Upper lobe of left lung (tissue), 4 donors: ENCODE results near the gene DPYD.

Source experiments
- POLR2A ChIP-seq, 4 donors: fragments of 450-650 bp; IDR thresholded peaks; one replicate each; pipeline ENCODE4 v1.5.1; 2016 to 2017; ENCODE audit warnings: antibody characterized with exemption in 4 of 4, mild to moderate bottlenecking in 2 of 4
- TF ChIP-seq, protein P1 (sequence below), 6 experiments: fragments of 450-650 bp in 4 of 6; fragments of 200-600 bp in 2 of 6; sonication (generic) in 2 of 6; IDR thresholded peaks; one replicate each; pipeline ENCODE4 v1.5.1; 2016 to 2019; ENCODE audit warnings: antibody characterized with exemption in 6 of 6

DNA sequence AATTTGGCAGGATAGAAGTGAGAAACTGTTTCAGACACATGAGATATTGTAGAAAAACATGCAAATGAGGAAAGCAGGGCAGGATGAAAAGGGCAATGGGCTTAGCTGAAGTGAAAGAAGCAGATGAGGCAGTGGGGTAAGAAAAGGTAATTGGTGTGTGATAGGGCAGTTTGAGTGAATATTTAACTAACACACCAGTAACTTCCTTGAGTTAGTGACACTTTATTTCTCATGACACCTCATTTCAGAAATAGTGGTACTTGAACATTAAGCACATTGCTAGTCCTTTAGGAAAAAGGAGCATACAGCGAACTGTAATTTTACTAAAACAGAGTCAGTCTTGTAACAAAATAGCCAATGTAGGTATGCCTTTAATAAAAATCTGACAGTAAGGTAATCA, 415.0 kb downstream of the DPYD start:
- TF ChIP-seq, protein P1, sequence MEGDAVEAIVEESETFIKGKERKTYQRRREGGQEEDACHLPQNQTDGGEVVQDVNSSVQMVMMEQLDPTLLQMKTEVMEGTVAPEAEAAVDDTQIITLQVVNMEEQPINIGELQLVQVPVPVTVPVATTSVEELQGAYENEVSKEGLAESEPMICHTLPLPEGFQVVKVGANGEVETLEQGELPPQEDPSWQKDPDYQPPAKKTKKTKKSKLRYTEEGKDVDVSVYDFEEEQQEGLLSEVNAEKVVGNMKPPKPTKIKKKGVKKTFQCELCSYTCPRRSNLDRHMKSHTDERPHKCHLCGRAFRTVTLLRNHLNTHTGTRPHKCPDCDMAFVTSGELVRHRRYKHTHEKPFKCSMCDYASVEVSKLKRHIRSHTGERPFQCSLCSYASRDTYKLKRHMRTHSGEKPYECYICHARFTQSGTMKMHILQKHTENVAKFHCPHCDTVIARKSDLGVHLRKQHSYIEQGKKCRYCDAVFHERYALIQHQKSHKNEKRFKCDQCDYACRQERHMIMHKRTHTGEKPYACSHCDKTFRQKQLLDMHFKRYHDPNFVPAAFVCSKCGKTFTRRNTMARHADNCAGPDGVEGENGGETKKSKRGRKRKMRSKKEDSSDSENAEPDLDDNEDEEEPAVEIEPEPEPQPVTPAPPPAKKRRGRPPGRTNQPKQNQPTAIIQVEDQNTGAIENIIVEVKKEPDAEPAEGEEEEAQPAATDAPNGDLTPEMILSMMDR (IDR thresholded peaks at IDR 0.05), result no peak
- TF ChIP-seq POLR2A (IDR thresholded peaks at IDR 0.05), result no peak
